ENCODE measurements around the gene PMM2.

PMM2 gene

DNA sequence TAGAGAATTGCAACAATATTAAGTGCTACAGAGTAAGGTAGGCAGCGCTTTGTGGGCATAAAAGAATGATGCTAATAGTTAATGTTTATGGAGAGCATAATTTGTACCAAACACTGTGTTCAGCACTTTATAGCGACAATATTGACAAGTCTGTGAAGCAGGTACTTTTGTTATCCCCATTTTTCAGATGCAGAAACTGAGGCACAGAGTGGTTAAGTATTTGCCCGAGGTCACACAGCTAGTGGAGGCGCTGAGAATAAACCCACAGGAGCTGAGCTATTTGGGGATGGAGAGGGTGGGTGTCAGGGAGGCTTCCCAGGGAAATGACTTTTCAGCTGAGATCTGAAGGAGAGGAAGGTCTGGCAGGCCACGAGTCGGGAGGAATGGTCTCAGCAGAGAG, 39.6 kb upstream of the PMM2 start:
- Histone ChIP-seq H3K4me1 (ENCODE audit: insufficient read depth, low read length, poor library complexity, severe bottlenecking) (no peaks in the 10 kb centered on the region), H3K27me3 (ENCODE audit: insufficient read depth, low read length, poor library complexity, severe bottlenecking) (no peaks in the 10 kb centered on the region), H3K4me2 (ENCODE audit: low read depth, low read length, poor library complexity, severe bottlenecking) (no peak overlapping the region)

DNA sequence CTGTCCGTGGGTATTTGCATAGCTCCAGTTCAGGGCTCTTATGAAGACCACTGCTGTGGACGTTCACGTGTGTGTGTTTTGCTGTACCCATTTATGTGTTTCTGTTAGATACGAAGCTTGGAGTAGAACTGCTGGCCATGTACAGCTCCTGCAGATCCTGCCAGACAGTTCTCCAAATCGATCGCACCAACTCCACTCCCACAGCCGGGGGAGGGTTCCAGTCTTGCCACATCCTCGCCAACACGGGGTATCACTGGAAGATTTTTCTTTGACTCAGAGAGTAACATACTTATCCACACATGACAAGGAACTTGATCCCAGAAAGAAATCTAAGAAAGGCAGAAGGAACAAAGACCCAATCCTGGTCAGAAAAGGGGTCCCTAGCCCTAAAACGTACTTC, 37.6 kb upstream of the PMM2 start:
- Histone ChIP-seq H4K20me1 (ENCODE audit: insufficient read depth, low read length, poor library complexity, severe bottlenecking) (no peaks in the 10 kb centered on the region), H3K79me2 (ENCODE audit: insufficient read depth, low read length) (no peaks in the 10 kb centered on the region), H3K36me3 (ENCODE audit: insufficient read depth, low read length) (no peaks in the 10 kb centered on the region), H3K9me3 (ENCODE audit: insufficient read depth, low read depth, low read length) (no peaks in the 10 kb centered on the region), H3K9ac (ENCODE audit: low read depth, low read length, poor library complexity, severe bottlenecking) (no peak overlapping the region), H3K27me3 (ENCODE audit: insufficient read depth, low read length, poor library complexity, severe bottlenecking) (no peaks in the 10 kb centered on the region), H3K4me2 (ENCODE audit: low read depth, low read length, poor library complexity, severe bottlenecking) (no peak overlapping the region), H3K9me2 (replicated peaks; ENCODE audit: low read depth, low read length) (no peaks in the 10 kb centered on the region), H2AFZ (ENCODE audit: low read length) (no peak overlapping the region), H3K4me3 (ENCODE audit: low read length, poor library complexity, severe bottlenecking) (no peak overlapping the region), H3K4me1 (ENCODE audit: insufficient read depth, low read length, poor library complexity, severe bottlenecking) (no peaks in the 10 kb centered on the region), H3F3A (ENCODE audit: low read depth) (no peaks in the 10 kb centered on the region)
- no peak for TF ChIP-seq EZH2phosphoT487 (IDR thresholded peaks at IDR 0.05; ENCODE audit: borderline replicate concordance)
- TF ChIP-seq, protein P1, sequence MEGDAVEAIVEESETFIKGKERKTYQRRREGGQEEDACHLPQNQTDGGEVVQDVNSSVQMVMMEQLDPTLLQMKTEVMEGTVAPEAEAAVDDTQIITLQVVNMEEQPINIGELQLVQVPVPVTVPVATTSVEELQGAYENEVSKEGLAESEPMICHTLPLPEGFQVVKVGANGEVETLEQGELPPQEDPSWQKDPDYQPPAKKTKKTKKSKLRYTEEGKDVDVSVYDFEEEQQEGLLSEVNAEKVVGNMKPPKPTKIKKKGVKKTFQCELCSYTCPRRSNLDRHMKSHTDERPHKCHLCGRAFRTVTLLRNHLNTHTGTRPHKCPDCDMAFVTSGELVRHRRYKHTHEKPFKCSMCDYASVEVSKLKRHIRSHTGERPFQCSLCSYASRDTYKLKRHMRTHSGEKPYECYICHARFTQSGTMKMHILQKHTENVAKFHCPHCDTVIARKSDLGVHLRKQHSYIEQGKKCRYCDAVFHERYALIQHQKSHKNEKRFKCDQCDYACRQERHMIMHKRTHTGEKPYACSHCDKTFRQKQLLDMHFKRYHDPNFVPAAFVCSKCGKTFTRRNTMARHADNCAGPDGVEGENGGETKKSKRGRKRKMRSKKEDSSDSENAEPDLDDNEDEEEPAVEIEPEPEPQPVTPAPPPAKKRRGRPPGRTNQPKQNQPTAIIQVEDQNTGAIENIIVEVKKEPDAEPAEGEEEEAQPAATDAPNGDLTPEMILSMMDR (conservative IDR thresholded peaks at IDR 0.05; ENCODE audit: low read length) = no peak

More for the DNA sequence above, 39.6 kb upstream of the PMM2 start:
- H3F3A ChIP-seq (ENCODE audit: low read depth) = no peaks in the 10 kb centered on the region
- no peak overlapping the region for H2AFZ ChIP-seq (ENCODE audit: low read length)
- H4K20me1 ChIP-seq (ENCODE audit: insufficient read depth, low read length, poor library complexity, severe bottlenecking) = no peaks in the 10 kb centered on the region
- H3K9me3 ChIP-seq (ENCODE audit: insufficient read depth, low read depth, low read length) = no peaks in the 10 kb centered on the region
- no peak overlapping the region for H3K9ac ChIP-seq (ENCODE audit: low read depth, low read length, poor library complexity, severe bottlenecking)
- no peak overlapping the region for H3K4me3 ChIP-seq (ENCODE audit: low read length, poor library complexity, severe bottlenecking)
- H3K9me2 ChIP-seq (replicated peaks; ENCODE audit: low read depth, low read length) = no peaks in the 10 kb centered on the region
- no peaks in the 10 kb centered on the region for H3K79me2 ChIP-seq (ENCODE audit: insufficient read depth, low read length)
- TF ChIP-seq, protein P1 (conservative IDR thresholded peaks at IDR 0.05; ENCODE audit: low read length) = no peak
- TF ChIP-seq EZH2phosphoT487 (IDR thresholded peaks at IDR 0.05; ENCODE audit: borderline replicate concordance) = no peak
- no peaks in the 10 kb centered on the region for H3K36me3 ChIP-seq (ENCODE audit: insufficient read depth, low read length)

- Histone ChIP-seq H2AFZ (ENCODE audit: low read length) (no peak overlapping the region), H3K9ac (ENCODE audit: low read depth, low read length, poor library complexity, severe bottlenecking) (no peak overlapping the region)
Observed at GRCh38 chr16:8761078-8761477, 36.6 kb upstream of the PMM2 start.

More at GRCh38 chr16:8761078-8761477, 36.6 kb upstream of the PMM2 start:
- Histone ChIP-seq H4K20me1 (ENCODE audit: insufficient read depth, low read length, poor library complexity, severe bottlenecking) (no peaks in the 10 kb centered on the region), H3K9me2 (replicated peaks; ENCODE audit: low read depth, low read length) (no peaks in the 10 kb centered on the region), H3K27me3 (ENCODE audit: insufficient read depth, low read length, poor library complexity, severe bottlenecking) (no peaks in the 10 kb centered on the region), H3K4me2 (ENCODE audit: low read depth, low read length, poor library complexity, severe bottlenecking) (no peak overlapping the region), H3K36me3 (ENCODE audit: insufficient read depth, low read length) (no peaks in the 10 kb centered on the region), H3K79me2 (ENCODE audit: insufficient read depth, low read length) (no peaks in the 10 kb centered on the region), H3F3A (ENCODE audit: low read depth) (no peaks in the 10 kb centered on the region), H3K9me3 (ENCODE audit: insufficient read depth, low read depth, low read length) (no peaks in the 10 kb centered on the region), H3K4me3 (ENCODE audit: low read length, poor library complexity, severe bottlenecking) (no peak overlapping the region), H3K4me1 (ENCODE audit: insufficient read depth, low read length, poor library complexity, severe bottlenecking) (no peaks in the 10 kb centered on the region)
- no peak for TF ChIP-seq EZH2phosphoT487 (IDR thresholded peaks at IDR 0.05; ENCODE audit: borderline replicate concordance)
- TF ChIP-seq, protein P1 (conservative IDR thresholded peaks at IDR 0.05; ENCODE audit: low read length) = no peak

Measured in Loucy (cell line).